H9 (cell line): ENCODE measurements around the gene HMGCLL1. TPM values are rescaled to one million over a fixed set of nuclear protein-coding genes. Genes with fewer than 3 reads are reported as not detected.

Experiments
- DNase-seq: peaks from one replicate; pipeline ENCODE4 v3.0.0-alpha.2; 2017
- H2AFZ ChIP-seq: one replicate; pipeline ENCODE4 v1.6.1; 2013; ENCODE audit warnings: mild to moderate bottlenecking, low read length, control low read depth, moderate library complexity
- H2AK5ac ChIP-seq: 2 replicates; pipeline ENCODE4 v1.6.1; 2013; ENCODE audit warnings: low read length, control low read depth, mixed read lengths; ENCODE audit not compliant: insufficient read length
- H2BK120ac ChIP-seq: one replicate; pipeline ENCODE4 v1.6.1; 2013; ENCODE audit warnings: low read depth, mild to moderate bottlenecking, low read length, control low read depth, inconsistent platforms; ENCODE audit not compliant: poor library complexity, severe bottlenecking
- H2BK12ac ChIP-seq: 2 replicates; pipeline ENCODE4 v1.6.1; 2013; ENCODE audit warnings: low read length, control low read depth, mixed read lengths, low read depth; ENCODE audit not compliant: insufficient read length
- H2BK15ac ChIP-seq: 2 replicates; pipeline ENCODE4 v1.6.1; 2013; ENCODE audit warnings: low read depth, low read length, control low read depth
- H2BK20ac ChIP-seq: one replicate; pipeline ENCODE4 v1.6.1; 2013; ENCODE audit warnings: low read depth, mild to moderate bottlenecking, low read length, control low read depth, inconsistent platforms; ENCODE audit not compliant: poor library complexity, severe bottlenecking
- H2BK5ac ChIP-seq: 2 replicates; pipeline ENCODE4 v1.6.1; 2013; ENCODE audit warnings: low read length, control low read depth, mixed read lengths; ENCODE audit not compliant: insufficient read length
- H3K14ac ChIP-seq: 2 replicates; pipeline ENCODE4 v1.6.1; 2013; ENCODE audit warnings: low read length, control low read depth; ENCODE audit not compliant: insufficient read depth
- H3K18ac ChIP-seq: 2 replicates; pipeline ENCODE4 v1.6.1; 2013; ENCODE audit warnings: low read depth, mild to moderate bottlenecking, mixed read lengths, low read length, control low read depth; ENCODE audit not compliant: insufficient read length
- H3K23ac ChIP-seq: 2 replicates; pipeline ENCODE4 v1.6.1; 2013; ENCODE audit warnings: low read length, control low read depth, mixed read lengths, low read depth; ENCODE audit not compliant: insufficient read length
- H3K23me2 ChIP-seq: 2 replicates; pipeline ENCODE4 v1.6.1; 2013; ENCODE audit warnings: low read depth, mild to moderate bottlenecking, mixed read lengths, low read length, control low read depth; ENCODE audit not compliant: insufficient read length, poor library complexity, severe bottlenecking
- H3K27ac ChIP-seq: 2 replicates; pipeline ENCODE4 v1.5.1; 2013; ENCODE audit warnings: low read length, control low read depth, mixed read lengths, low read depth; ENCODE audit not compliant: insufficient read length
- H3K27me3 ChIP-seq: 2 replicates; pipeline ENCODE4 v1.6.1; 2013; ENCODE audit warnings: low read length, control low read depth, inconsistent platforms; ENCODE audit not compliant: insufficient read depth
- H3K4ac ChIP-seq: 2 replicates; pipeline ENCODE4 v1.6.1; 2013; ENCODE audit warnings: low read depth, mild to moderate bottlenecking, control low read depth, inconsistent platforms, low read length, moderate library complexity
- H3K4me1 ChIP-seq: 2 replicates; pipeline ENCODE4 v1.6.1; 2013; ENCODE audit warnings: low read length, control low read depth, inconsistent platforms; ENCODE audit not compliant: insufficient read depth
- H3K4me2 ChIP-seq: 2 replicates; pipeline ENCODE4 v1.6.1; 2013; ENCODE audit warnings: low read length, control low read depth, mixed read lengths; ENCODE audit not compliant: insufficient read length, insufficient read depth
- H3K56ac ChIP-seq: 2 replicates; pipeline ENCODE4 v1.6.1; 2013; ENCODE audit warnings: low read depth, mild to moderate bottlenecking, mixed read lengths, low read length, control low read depth; ENCODE audit not compliant: insufficient read length
- H3K79me1 ChIP-seq: 2 replicates; pipeline ENCODE4 v1.6.1; 2013; ENCODE audit warnings: low read depth, mild to moderate bottlenecking, moderate library complexity, low read length, control low read depth, inconsistent platforms; ENCODE audit not compliant: insufficient read depth, poor library complexity, severe bottlenecking
- H3K79me2 ChIP-seq: 2 replicates; pipeline ENCODE4 v1.6.1; 2013; ENCODE audit warnings: low read length, control low read depth, inconsistent platforms; ENCODE audit not compliant: insufficient read depth
- H3K9ac ChIP-seq: 2 replicates; pipeline ENCODE4 v1.6.1; 2013; ENCODE audit warnings: low read length, control low read depth, mixed read lengths; ENCODE audit not compliant: insufficient read length; ENCODE audit errors: extremely low read depth
- H3K9me3 ChIP-seq: one replicate; pipeline ENCODE4 v1.6.1; 2013; ENCODE audit warnings: low read depth, low read length, inconsistent platforms; ENCODE audit not compliant: control insufficient read depth
- H3T11ph ChIP-seq: one replicate; pipeline ENCODE4 v1.6.1; 2013; ENCODE audit warnings: mild to moderate bottlenecking, low read length, control low read depth, inconsistent platforms
- H4K20me1 ChIP-seq: one replicate; pipeline ENCODE4 v1.6.1; 2013; ENCODE audit not compliant: control insufficient read depth, insufficient read length, insufficient read depth
- H4K5ac ChIP-seq: 2 replicates; pipeline ENCODE4 v1.6.1; 2013; ENCODE audit warnings: low read depth, mild to moderate bottlenecking, mixed read lengths, low read length, control low read depth; ENCODE audit not compliant: insufficient read length
- H4K8ac ChIP-seq: replicated peaks from 2 replicates; pipeline ENCODE4 v1.6.1; 2013; ENCODE audit warnings: low read length, control low read depth, mixed read lengths, low read depth; ENCODE audit not compliant: insufficient read length
- H4K91ac ChIP-seq: 2 replicates; pipeline ENCODE4 v1.6.1; 2013; ENCODE audit warnings: low read depth, mild to moderate bottlenecking, moderate library complexity, mixed read lengths, low read length, control low read depth; ENCODE audit not compliant: insufficient read length
- H3K27ac Mint-ChIP-seq, 3 experiments: 2 replicates in 2 of 3; 3 replicates in 1 of 3; pipeline ENCODE4 v1.8.0; 2020 to 2021; ENCODE audit warnings: mixed read lengths in 3 of 3, mild to moderate bottlenecking in 1 of 3, moderate library complexity in 1 of 3
- H3K27me3 Mint-ChIP-seq: 2 replicates; pipeline ENCODE4 v1.8.0; 2021; ENCODE audit warnings: low read depth, mild to moderate bottlenecking, moderate library complexity, mixed read lengths
- H3K36me3 Mint-ChIP-seq, 3 experiments: 2 replicates in 2 of 3; 3 replicates in 1 of 3; pipeline ENCODE4 v1.8.0; 2020 to 2021; ENCODE audit warnings: low read depth in 3 of 3, mixed read lengths in 3 of 3; ENCODE audit not compliant: insufficient read depth in 1 of 3
- H3K4me1 Mint-ChIP-seq, 2 experiments: 2 replicates each; pipeline ENCODE4 v1.8.0; 2020; ENCODE audit warnings: mixed read lengths in 2 of 2
- H3K4me3 Mint-ChIP-seq, 2 experiments: 2 replicates in 1 of 2; 3 replicates in 1 of 2; pipeline ENCODE4 v1.8.0; 2020 to 2021; ENCODE audit warnings: mild to moderate bottlenecking in 2 of 2, mixed read lengths in 2 of 2, moderate library complexity in 1 of 2
- H3K9me3 Mint-ChIP-seq, 2 experiments: 2 replicates in 1 of 2; 3 replicates in 1 of 2; pipeline ENCODE4 v1.8.0; 2020; ENCODE audit warnings: mild to moderate bottlenecking in 2 of 2, mixed read lengths in 2 of 2, moderate library complexity in 1 of 2
- CTCF ChIP-seq: fragments of 200-600 bp; sonication (generic); conservative IDR thresholded peaks from 3 replicates; pipeline ENCODE4 v1.8.0; 2021; ENCODE audit warnings: antibody characterized with exemption, mild to moderate bottlenecking
- WGBS: extraction: QIAGEN DNeasy Blood & Tissue Kit; methylation state at CpG from one replicate; pipeline ENCODE4 v1.1.7; 2013; ENCODE audit warnings: missing lambda C conversion rate, low lambda C conversion rate, mixed read lengths; ENCODE audit not compliant: insufficient read length; ENCODE audit errors: extremely low coverage; 5-methylcytosine and 5-hydroxymethylcytosine counted together
- total RNA-seq: library from RNA; stranded (reverse); gene quantifications from 2 replicates; pipeline ENCODE4 v1.2.1, GENCODE V29; 2021

The HMGCLL1 gene
- total RNA-seq, 1 experiment from 2014 or later = 0.24 TPM

DNA sequence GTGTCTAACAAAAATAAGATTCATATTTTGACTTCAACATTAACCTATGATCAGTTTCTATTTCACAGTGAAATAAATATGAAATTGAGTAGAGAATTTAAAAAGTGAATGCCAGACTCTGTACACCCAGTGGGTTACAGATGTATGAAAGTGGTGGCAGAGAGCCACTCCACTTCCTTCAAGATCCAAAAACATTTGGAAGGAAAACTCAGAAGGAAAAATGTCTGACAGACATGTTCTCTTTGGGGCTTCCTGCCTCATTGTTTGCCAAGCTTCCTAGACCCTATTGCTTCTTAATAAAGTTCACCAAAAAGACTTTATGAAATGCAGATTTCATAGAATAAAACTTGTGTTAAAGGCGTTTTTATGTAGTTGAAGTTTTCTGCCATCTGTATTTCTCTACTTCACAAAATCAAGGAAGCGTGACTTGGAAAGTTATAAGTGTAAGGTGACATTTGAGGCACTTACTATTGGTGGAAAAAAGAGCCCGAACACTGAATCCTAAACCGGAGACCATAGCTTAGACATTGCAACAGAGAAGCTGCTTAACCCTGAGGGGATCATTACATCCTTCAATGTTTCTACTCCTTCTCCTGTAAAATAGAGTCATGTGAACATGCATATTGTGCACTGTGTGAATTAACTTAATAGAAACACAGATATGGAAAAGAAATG is 12.8 kb downstream of the HMGCLL1 start:
- H3K56ac ChIP-seq = no peak overlapping the region
- TF ChIP-seq CTCF = no peak
- H3K36me3 Mint-ChIP-seq = no peaks in the 10 kb centered on the region

More for the DNA sequence above, 12.8 kb downstream of the HMGCLL1 start:
- Histone ChIP-seq H2BK5ac (no peak overlapping the region), H3K79me1 (no peaks in the 10 kb centered on the region), H3K9me3 (no peaks in the 10 kb centered on the region), H3K4ac (no peak overlapping the region), H3K14ac (no peak overlapping the region), H2BK20ac (no peak overlapping the region), H3K18ac (no peak overlapping the region), H4K20me1 (no peaks in the 10 kb centered on the region), H3T11ph (no peak overlapping the region), H2BK12ac (no peak overlapping the region), H3K27me3 (no peaks in the 10 kb centered on the region), H2BK15ac (no peak overlapping the region), H2BK120ac (no peak overlapping the region), H2AFZ (no peak overlapping the region), H4K5ac (no peak overlapping the region), H3K4me2 (no peak overlapping the region), H2AK5ac (no peak overlapping the region), H3K4me1 (no peaks in the 10 kb centered on the region), H3K9ac (no peak overlapping the region), H3K79me2 (no peaks in the 10 kb centered on the region), H4K8ac (no peak overlapping the region), H3K27ac (no peak overlapping the region), H3K23me2 (no peaks in the 10 kb centered on the region), H3K23ac (no peak overlapping the region), H4K91ac (no peak overlapping the region)
- no peaks in the 10 kb centered on the region for H3K27me3 Mint-ChIP-seq
- H3K9me3 Mint-ChIP-seq = no peaks in the 10 kb centered on the region; a peak in 1 of 5 replicates
- no CpG with 5 or more reads among the region's 4 CpGs for WGBS
- H3K4me3 Mint-ChIP-seq = no peak overlapping the region
- H3K27ac Mint-ChIP-seq = no peak overlapping the region
- no peak for DNase-seq
- peaks cover 4 to 5% of the 10 kb centered on the region in 2 experiments; a peak in 3 of 4 replicates for H3K4me1 Mint-ChIP-seq
